ENCODE results near the gene KNSTRN.

The KNSTRN gene

DNA sequence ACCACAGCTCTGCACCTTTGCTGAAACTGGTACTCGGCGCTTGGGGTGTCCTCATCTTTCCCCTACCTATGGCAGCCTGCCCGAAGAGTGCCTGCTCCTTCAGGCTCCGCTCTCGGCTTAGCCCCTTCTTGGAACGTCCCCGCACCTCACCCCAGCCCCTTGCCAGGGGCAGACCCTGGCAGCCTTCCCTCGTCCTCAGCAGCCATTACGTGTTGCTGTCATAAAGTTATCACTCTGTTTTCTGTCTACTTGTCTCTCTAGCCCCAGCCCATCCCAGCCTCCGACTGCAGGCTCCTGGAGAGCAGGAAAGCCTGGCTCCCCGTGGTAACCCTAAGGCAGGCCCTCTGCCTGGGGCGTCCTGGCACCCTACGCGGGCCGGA is 53.2 kb downstream of the KNSTRN start:
- no peak for DNase-seq

DNA sequence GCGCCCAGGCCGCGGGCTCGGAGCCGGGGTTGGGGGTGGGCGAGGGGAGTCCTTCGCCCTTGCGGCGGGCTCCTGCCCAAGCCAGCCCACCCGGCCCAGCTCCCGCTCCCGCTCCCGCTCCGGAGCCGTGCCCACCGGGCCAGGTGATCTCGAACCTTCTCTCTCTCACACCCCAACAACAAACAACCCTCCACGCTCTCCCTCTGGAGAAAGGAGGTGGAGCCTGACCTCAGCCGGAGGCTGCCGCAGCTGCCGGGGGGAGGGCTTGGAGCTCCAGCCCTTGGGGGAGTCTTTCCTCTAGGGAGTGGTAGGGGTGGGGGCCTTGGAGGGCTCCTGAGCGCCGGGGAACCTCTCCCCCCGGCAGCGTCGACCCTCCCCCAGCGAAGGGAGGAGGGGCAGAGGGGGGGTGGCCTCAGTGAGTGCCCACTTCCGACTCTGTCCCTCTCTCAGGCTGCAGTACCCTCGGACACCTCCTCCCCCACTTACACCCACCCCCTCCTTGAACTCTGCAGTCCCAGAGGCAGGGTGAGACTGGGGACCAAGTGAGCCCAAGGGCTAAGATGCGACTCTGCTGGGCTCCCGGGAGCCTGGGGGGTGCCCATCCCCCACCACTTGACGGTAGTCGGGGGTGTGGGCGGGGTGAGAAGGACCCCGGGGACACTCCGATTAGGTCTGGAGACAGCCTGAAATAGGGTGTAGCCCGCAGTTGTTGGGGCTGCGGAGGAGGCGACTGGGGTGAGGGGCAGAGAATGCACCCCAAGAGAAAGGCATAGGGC is 53.8 kb downstream of the KNSTRN start:
- no peak for DNase-seq

DNA sequence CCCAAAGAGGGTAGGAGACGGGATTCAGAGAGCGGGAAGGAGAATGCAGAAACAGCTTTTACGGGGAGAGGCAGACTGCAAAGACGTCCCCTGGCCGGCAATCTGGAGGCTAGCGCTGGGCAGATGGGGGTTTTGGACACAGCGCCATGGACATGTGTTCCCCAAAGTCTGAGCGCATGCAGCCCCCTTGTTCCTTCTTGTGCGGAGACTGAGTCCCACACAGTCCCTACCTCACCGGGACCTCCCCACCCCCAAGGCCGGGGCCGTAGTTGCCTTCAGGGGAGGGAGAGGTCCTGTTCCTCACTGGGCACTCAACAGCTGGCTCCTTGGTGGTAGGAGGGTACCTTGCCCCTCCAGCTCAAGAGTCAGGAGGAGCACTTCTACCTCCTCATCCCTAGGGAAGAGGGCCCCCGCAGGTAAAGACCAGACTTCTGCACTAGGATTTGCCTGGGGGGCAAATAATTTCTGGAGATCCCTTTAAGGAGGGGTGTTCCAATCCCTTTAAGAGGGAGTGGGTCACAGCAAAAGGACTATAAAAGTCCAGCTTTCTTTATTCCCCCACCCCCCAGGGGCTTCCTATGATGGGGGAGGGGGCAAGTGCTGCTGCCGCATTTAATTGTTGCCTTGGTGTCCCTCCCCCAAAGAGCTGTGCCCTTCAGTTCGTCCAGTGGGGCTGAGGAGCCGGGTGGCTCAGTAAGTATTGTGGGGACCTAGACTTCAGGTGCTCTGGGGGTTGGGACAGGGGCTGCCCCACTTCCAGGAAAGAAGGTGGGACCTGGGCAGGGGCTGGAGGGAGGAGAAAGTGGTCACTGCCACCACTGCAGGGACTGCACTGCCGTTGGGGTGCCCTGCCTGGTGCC is 54.6 kb downstream of the KNSTRN start:
- DNase-seq, result no peak

DNA sequence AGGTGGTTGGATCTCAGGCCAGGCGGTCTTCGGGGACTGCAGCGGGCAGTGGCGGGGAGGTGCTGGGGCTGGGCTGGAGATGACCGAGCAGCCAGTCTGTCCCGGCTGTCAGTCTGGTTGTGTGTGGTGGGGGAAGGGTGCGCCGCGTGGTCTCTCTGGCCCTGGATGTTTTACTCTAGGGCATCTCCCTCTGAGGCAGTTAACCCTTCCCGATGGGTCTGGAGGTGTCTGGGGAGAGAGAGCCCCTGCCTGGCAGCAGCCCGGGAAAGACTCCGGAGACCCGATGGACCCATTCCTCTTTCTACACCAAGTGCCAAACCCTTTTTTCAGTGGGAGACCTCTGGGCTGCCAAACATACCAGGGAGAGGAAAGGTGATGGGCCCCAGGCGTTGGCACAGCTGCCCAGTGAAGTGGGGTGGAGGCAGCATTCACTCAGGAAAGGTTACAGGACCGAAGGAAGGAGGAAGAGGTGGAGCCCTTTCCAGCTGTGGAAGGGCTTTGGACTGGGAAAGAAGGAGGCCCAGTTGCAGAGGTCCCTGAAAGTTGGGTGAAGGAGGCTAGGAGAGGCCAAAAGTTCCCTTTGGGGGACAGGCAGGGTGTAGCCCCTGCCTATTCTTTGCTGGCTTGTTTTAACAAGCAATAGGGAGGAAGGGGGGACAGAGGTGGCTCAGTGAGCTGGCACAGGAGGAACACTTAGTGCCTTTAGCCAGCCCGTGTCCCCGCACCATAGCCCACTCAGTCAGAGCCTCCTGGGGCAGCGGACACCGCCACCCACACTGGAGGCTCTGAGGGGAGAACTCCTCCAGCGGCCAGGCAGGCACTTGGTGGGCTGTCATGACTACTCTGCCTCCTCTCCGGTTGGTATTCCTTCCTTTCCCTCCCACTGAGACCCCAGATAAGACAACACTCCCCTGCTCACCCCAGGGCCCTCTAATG is 55.5 kb downstream of the KNSTRN start:
- DNase-seq, result no peak

DNA sequence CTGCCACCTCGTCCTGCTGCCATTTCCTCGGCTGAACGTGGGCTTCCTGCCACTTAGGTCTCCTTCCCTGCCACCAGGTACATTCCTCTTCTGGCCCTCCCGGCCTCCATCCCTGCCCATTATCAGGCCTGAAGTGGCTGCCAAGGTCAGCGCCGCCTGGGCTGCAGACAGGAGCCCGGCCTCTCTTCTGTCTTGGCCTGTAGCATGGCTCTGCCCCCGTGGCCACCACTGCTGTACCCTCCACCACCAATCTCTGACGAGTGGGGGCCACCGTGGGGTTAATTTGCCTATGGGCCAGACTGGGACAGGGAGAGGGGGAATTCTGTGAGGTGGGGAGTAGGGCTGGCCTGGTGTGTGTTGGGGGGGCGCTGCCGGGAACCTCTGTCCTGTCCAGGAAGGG is 56.2 kb downstream of the KNSTRN start:
- no peak for DNase-seq

DNA sequence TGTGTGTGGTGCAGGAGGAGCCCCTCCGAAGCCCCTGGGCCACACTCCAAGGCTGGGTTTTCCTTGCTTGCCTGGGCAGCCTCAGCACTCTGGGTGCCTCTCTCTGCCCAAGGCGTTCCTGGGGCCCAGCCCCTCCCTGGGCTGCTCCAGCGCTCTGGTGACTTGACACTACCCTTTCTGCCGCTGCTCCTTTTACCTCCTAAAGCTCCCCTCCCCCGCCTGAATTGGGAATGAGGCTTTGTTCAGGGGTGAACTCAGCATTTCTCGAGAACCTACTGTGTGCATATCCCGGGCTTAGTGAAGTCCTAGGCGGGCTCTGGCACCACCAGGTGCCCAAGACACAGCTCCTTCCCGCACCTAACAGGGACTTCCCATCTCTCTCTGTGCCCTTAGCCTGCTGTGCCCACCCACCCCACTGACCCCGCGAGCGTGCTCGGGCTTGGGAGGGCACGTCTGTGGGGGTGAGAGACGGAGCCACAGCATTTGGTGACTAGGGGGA is 57.0 kb downstream of the KNSTRN start:
- no peak for DNase-seq

DNA sequence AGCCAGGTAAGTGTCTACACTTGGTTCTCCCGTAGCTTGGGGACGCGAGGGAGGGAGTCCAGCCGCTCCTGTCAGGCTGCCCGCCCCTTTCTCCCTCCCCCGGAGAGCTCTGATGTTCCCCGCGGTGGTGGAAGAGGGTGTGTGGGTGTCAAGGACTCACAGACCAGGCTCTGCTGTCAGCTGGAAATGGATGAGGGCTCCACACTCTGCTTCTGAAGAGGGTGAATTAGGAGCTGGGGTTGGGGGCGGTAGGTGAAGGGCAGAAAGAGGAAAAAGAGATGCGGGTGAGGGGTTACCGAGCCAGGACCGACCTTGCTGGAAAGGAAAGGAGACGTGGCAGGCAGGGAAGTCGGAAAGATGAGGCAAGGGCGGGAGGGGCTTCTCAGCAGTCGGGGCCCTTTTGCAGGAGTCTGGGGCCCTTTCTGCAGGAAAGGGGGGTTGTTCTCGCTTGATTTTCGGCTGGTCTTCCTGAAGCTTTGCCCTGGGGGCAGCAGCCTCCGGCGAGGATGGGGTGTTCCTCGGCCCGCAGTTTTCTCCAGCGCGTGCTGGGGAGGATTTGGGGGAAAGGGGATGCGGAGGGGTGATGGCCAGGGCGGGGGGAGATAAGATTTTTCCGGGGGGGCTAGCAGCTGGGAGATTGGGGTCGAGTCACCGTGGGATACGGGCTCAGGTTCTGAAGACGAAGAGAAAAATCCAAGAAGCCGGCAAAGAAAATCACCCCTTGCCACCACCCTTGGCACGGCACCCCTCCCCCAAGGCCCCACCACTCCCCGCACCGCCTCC is 57.6 kb downstream of the KNSTRN start:
- DNase-seq, result no peak

DNA sequence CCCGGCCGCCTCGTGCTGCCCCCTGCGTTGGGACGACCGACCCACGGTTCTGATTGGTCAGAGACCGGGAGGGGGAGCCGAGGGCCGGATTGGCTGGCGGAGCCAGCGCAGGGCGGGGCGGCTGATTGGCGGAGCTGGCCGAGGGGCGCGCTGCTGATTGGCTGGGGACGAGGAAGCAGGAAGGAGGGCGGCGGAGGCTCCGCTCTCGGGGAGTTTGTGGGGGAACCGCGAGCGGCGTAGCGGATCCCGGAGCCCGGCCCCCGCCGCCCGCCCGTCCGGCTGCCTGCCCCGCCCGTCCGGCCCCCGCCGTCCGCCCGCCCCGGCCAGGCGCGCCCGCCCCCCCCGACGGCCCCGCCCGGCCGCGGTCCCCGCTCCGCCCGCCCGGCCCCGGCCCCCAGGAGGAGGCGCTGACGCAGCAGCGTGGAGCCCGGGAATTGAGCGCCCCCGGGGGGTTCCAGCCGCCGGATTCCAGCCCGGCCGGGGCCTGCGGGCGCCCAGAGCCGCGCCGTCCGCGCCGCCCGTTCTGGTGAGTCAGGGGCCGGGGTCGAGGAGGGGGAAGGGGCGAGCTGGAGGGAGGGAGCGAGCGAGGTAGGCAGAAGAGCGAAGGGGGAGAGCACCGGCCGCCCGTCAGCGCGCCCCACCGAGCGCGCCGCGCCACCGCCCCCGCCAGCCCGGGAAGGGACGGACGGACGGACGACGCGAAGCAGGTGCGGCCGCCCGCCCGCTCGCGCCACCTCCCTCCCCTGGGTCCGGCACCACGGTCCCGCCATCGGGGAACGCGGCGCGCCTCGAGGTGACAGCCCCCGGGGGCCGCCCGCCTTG is 58.4 kb downstream of the KNSTRN start, which contains the start of gene BAHD1:
TSS of gene BAHD1 (plus strand) at position 211 of the 822 bp plus-strand sequence. CDS start 17,512 bp downstream, outside the sequence.
- DNase-seq, result peak; percentile 80 to 88 (median 86)

DNA sequence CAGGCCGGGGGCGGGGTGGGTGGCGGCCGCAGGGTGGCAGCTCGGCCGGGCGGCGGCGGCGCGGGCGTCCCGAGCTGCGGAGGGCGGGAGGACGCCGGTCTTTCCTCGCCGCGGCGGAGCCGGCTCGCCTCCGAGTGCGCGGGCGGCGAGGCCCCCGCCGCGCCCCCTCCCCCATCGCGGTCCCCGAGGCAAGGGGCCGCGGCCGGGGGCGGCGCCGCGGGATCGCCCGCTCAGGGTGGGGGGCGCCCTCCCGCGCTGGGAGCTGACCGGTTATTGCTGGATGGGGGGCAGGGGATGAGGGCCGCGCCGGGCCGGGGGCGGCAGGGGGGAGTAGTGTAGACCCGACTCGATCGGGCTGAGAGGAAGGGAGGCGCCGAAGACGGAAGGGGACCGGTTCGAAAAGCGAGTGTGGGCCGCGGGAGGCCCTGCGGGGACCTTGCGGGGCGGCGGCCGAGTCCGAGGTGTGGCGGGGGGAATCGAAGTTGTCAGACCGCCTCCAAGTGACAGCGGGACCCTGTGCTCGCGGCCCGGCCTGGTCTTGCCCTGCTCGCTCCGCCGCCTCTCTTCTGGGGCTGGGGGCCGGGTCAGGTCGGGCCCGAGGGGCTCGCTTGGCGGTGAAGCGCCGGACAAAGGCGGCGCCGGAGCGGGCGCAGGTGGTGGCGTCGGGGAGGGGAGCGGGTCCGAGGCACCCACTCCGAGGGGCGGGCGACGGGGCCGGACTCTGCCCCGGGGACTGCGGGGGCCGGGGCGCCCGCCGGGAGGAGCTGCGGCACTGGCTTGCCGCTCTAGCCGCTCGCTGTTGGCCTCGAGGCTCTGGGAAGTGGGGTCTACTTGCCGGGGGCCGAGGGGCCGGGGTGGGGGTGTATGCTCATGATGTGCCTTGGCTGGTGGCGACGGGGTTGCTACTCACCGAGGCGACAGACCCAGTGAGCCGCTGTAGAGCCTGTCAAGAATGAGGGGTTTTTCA is 59.3 kb downstream of the KNSTRN start:
- peak in 1 of 4 experiments; percentile 14 for DNase-seq

DNA sequence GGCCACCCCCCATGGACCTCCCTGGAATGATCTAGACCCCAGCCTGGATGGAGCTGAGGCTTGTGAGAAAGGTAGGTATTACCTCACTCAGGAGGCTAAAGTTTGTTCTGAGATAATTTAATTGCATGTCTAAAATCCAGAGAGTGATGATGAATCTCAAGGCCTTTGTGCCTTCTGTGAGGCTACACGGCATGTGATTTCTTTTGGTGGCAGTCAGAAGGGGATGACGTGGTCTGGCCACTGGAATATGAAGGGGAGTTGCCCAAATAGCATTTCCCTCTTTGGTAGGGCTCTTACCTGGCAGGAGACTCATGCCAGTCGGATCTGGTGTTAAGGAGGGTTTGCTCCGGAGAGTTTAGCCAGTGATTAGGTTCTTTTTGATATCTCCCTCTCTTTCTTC is 60.7 kb downstream of the KNSTRN start:
- DNase-seq, result no peak

DNA sequence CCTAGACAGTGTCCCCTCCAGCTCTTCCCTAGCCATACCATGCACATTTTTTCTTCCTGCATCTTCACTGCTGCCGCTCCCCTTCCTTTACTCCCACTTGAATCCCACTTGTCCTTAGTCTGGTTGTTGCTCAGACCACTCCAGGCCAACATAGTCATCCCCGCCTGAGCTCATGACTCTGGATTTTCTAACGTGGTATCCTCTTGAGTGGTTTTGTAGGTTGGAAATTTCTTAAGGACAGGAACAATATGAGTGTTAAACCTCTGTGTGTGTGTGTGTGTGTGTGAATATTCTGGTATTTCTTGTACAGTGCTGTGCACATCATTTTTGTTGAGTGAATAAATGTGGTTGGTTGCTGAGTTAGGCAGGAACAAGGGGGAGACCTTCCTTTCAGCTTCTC is 61.3 kb downstream of the KNSTRN start:
- no peak for DNase-seq

All from activated naive CD4-positive, alpha-beta T cell (primary cell).